Keratinocyte (primary cell): ENCODE data around the gene ZSWIM6. TPM values are rescaled to one million over a fixed set of nuclear protein-coding genes. Genes with fewer than 3 reads are reported as not detected.

Experiments
- DNase-seq: peaks from one replicate; pipeline ENCODE4 v3.0.0-alpha.2; 2011; ENCODE audit warnings: low read depth, missing footprints, low spot score
- FAIRE-seq: peaks from 2 replicates; lab custom pipeline; 2011; peaks lifted over from hg19 to GRCh38; lab: Jason Lieb, UNC
- H2AFZ ChIP-seq: 2 replicates; pipeline ENCODE4 v1.6.0; 2012; ENCODE audit warnings: low read length, control low read depth, inconsistent platforms; ENCODE audit not compliant: control insufficient read depth
- H3K27ac ChIP-seq: 2 replicates; pipeline ENCODE4 v1.5.1; 2011; ENCODE audit warnings: low read length; ENCODE audit not compliant: control insufficient read depth, insufficient read depth
- H3K27me3 ChIP-seq: 3 replicates; pipeline ENCODE4 v1.6.0; 2011; ENCODE audit warnings: low read length; ENCODE audit not compliant: control insufficient read depth, insufficient read depth; ENCODE audit errors: extremely low read depth
- H3K36me3 ChIP-seq, 2 experiments: 2 replicates in 1 of 2; 3 replicates in 1 of 2; pipeline ENCODE4 v1.5.1; 2011; ENCODE audit warnings: low read length in 2 of 2, mild to moderate bottlenecking in 1 of 2; ENCODE audit not compliant: control insufficient read depth in 2 of 2, insufficient read depth in 2 of 2; ENCODE audit errors: extremely low read depth in 1 of 2
- H3K4me1 ChIP-seq: 3 replicates; pipeline ENCODE4 v1.5.1; 2011; ENCODE audit warnings: low read length; ENCODE audit not compliant: control insufficient read depth, insufficient read depth; ENCODE audit errors: extremely low read depth
- H3K4me2 ChIP-seq: 3 replicates; pipeline ENCODE4 v1.6.0; 2011; ENCODE audit warnings: low read depth, low read length; ENCODE audit not compliant: control insufficient read depth, insufficient read depth; ENCODE audit errors: extremely low read depth
- H3K4me3 ChIP-seq, 3 experiments: fragments of 200-600 bp in 1 of 3; sonication (generic) in 1 of 3; 2 replicates in 2 of 3; 3 replicates in 1 of 3; pipeline ENCODE4 v1.5.1; 2011 to 2016; ENCODE audit warnings: low read length in 3 of 3, mild to moderate bottlenecking in 3 of 3, control low read depth in 2 of 3, inconsistent platforms in 1 of 3, low read depth in 1 of 3, mixed read lengths in 1 of 3, mixed run types in 1 of 3, moderate library complexity in 1 of 3; ENCODE audit not compliant: control insufficient read depth in 2 of 3, insufficient read depth in 2 of 3; ENCODE audit errors: extremely low read depth in 1 of 3
- H3K79me2 ChIP-seq: 2 replicates; pipeline ENCODE4 v1.6.0; 2012; ENCODE audit warnings: low read length; ENCODE audit not compliant: control insufficient read depth, insufficient read depth
- H3K9ac ChIP-seq: 3 replicates; pipeline ENCODE4 v1.6.0; 2011; ENCODE audit warnings: low read length; ENCODE audit not compliant: control insufficient read depth, insufficient read depth; ENCODE audit errors: extremely low read depth
- H3K9me1 ChIP-seq: 3 replicates; pipeline ENCODE4 v1.6.0; 2011; ENCODE audit warnings: low read length; ENCODE audit not compliant: control insufficient read depth, insufficient read depth; ENCODE audit errors: extremely low read depth
- H3K9me3 ChIP-seq: 2 replicates; pipeline ENCODE4 v1.5.1; 2012; ENCODE audit warnings: low read depth, low read length; ENCODE audit not compliant: control insufficient read depth
- H4K20me1 ChIP-seq: 3 replicates; pipeline ENCODE4 v1.6.0; 2011; ENCODE audit warnings: low read length; ENCODE audit not compliant: control insufficient read depth, insufficient read depth; ENCODE audit errors: extremely low read depth
- EZH2 ChIP-seq: IDR thresholded peaks from one replicate; pipeline ENCODE4 v1.6.1; 2012; ENCODE audit warnings: inconsistent platforms, mild to moderate bottlenecking, low read length, moderate library complexity
- dilution Hi-C: fragments of 300-500 bp; cut with MboI; formaldehyde crosslinking; loops from one replicate; pipeline ENCODE4 v1.7.0; 2020; ENCODE audit warnings: low sequenced_read_pairs; ENCODE audit not compliant: extremely low pct_ligation_motif_present
- polyA plus RNA-seq, 5 experiments: library from polyadenylated mRNA; depleted of rRNA in 3 of 5; stranded (reverse) in 3 of 5; stranded (forward) in 1 of 5; unstranded in 1 of 5; fragments of >200 nt; gene quantifications; 1 replicate in 1 of 5; 2 replicates in 3 of 5; 3 replicates in 1 of 5; pipeline versions ENCODE4 v1.2.1 to v1.2.3, GENCODE V29; 2011 to 2012; ENCODE audit warnings: missing spikeins in 2 of 5, low read depth in 1 of 5, low replicate concordance in 1 of 5
- TF ChIP-seq, protein P1 (sequence below), 3 experiments: IDR thresholded peaks in 1 of 3; conservative IDR thresholded peaks in 1 of 3; optimal IDR thresholded peaks in 1 of 3; 2 replicates in 2 of 3; 3 replicates in 1 of 3; pipeline versions ENCODE3 to v1.5.1; 2011; ENCODE audit warnings: low read length in 3 of 3, mild to moderate bottlenecking in 3 of 3, moderate library complexity in 2 of 3, control low read depth in 1 of 3, inconsistent platforms in 1 of 3; ENCODE audit not compliant: insufficient read depth in 2 of 3; ENCODE audit errors: extremely low read depth in 1 of 3

Gene ZSWIM6
- polyA plus RNA-seq, 1 donor (not counting 4 experiments of a cell fraction or from before 2014, with no cell fraction given): 9.9 TPM

DNA sequence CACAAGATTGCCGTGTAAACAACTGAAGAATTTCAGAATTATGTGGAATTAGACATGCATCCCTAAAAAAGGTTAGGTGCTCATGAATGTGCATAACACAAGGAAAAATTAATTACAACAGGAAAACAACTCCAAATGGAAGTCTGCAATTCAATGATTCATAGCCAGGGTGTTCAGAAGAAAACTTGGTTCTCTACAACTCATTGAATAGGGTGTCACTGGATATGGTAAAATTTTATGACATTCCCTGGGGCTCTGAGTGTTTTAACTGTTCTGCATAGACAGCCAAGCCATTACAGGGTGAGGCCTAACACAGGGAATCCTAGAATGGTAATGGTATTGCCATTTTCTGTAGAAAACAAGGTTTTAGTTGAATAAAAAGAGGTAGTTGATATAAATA is 24.4 kb upstream of the ZSWIM6 start:
- Histone ChIP-seq H4K20me1 (no peaks in the 10 kb centered on the region), H3K4me2 (no peak overlapping the region), H3K27ac (no peak overlapping the region), H3K9me3 (no peaks in the 10 kb centered on the region), H3K9ac (no peak overlapping the region), H3K27me3 (no peaks in the 10 kb centered on the region), H3K9me1 (no peaks in the 10 kb centered on the region), H3K4me1 (peaks cover 47% of the 10 kb centered on the region), H2AFZ (no peak overlapping the region), H3K36me3 (no peaks in the 10 kb centered on the region), H3K79me2 (no peaks in the 10 kb centered on the region), H3K4me3 (no peak overlapping the region)
- DNase-seq: no peak
- no peak for FAIRE-seq
- no peak for TF ChIP-seq EZH2
- TF ChIP-seq, protein P1, sequence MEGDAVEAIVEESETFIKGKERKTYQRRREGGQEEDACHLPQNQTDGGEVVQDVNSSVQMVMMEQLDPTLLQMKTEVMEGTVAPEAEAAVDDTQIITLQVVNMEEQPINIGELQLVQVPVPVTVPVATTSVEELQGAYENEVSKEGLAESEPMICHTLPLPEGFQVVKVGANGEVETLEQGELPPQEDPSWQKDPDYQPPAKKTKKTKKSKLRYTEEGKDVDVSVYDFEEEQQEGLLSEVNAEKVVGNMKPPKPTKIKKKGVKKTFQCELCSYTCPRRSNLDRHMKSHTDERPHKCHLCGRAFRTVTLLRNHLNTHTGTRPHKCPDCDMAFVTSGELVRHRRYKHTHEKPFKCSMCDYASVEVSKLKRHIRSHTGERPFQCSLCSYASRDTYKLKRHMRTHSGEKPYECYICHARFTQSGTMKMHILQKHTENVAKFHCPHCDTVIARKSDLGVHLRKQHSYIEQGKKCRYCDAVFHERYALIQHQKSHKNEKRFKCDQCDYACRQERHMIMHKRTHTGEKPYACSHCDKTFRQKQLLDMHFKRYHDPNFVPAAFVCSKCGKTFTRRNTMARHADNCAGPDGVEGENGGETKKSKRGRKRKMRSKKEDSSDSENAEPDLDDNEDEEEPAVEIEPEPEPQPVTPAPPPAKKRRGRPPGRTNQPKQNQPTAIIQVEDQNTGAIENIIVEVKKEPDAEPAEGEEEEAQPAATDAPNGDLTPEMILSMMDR (optimal IDR thresholded peaks at IDR 0.05 in 1 of 3, IDR thresholded peaks at IDR 0.05 in 1 of 3, conservative IDR thresholded peaks at IDR 0.05 in 1 of 3; ENCODE audit: extremely low read depth in 1 of 3, insufficient read depth in 2 of 3, low read length in 3 of 3): no peak
- dilution Hi-C loops: no loop called here

DNA sequence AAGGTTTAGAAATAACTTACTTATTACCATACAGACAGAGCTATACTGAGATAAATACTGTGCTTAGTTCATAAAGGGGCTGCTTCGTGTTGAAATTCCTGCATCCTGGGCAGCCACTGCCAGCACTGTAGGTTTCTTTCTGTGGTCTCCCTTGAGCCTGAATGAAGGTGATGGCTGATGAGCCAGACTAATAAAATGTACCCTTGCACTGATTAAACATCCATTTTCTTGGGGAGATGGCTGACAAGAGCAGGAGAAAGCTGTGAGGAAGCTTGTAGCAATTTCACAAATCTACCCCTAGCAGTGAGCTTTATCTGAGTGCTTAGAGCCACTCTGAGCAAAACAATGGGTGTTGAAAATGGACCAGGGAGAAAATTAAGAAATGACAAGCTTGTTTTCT is 23.3 kb upstream of the ZSWIM6 start:
- H3K9me3 ChIP-seq: no peaks in the 10 kb centered on the region
- no peak overlapping the region for H3K4me3 ChIP-seq
- no peaks in the 10 kb centered on the region for H3K79me2 ChIP-seq
- H2AFZ ChIP-seq: no peak overlapping the region
- H3K4me2 ChIP-seq: no peak overlapping the region
- H3K9me1 ChIP-seq: no peaks in the 10 kb centered on the region
- H3K36me3 ChIP-seq: no peaks in the 10 kb centered on the region
- H4K20me1 ChIP-seq: no peaks in the 10 kb centered on the region
- no peak for FAIRE-seq
- no peaks in the 10 kb centered on the region for H3K27me3 ChIP-seq
- no peak overlapping the region for H3K27ac ChIP-seq
- peaks cover 46% of the 10 kb centered on the region for H3K4me1 ChIP-seq
- no peak for TF ChIP-seq EZH2
- TF ChIP-seq, protein P1 (optimal IDR thresholded peaks at IDR 0.05 in 1 of 3, IDR thresholded peaks at IDR 0.05 in 1 of 3, conservative IDR thresholded peaks at IDR 0.05 in 1 of 3; ENCODE audit: extremely low read depth in 1 of 3, insufficient read depth in 2 of 3, low read length in 3 of 3): no peak
- dilution Hi-C loops: no loop called here
- H3K9ac ChIP-seq: no peak overlapping the region
- no peak for DNase-seq
